H1 (cell line): ENCODE measurements around the gene HEATR5A. TPM values are rescaled to one million over a fixed set of nuclear protein-coding genes. Genes with fewer than 3 reads are reported as not detected.

Source experiments
- CTCF ChIA-PET: fragments of 300-600 bp; sonication (Branson Sonifier 250); formaldehyde crosslinking; loops from one replicate; lab custom pipeline; 2021; ENCODE audit not compliant: partially characterized antibody; lab: Charles Lee
- POLR2A ChIA-PET: fragments of 300-600 bp; sonication (Branson Sonifier 250); formaldehyde crosslinking; loops from one replicate; lab custom pipeline; 2021; ENCODE audit warnings: inconsistent platforms; ENCODE audit not compliant: partially characterized antibody; lab: Charles Lee
- DNase-seq, 2 experiments: peaks; one replicate each; pipeline versions ENCODE4 v3.0.0 to v3.0.0-alpha.2; 2010 to 2022; ENCODE audit warnings: low spot score in 2 of 2, low read depth in 1 of 2, mixed read lengths in 1 of 2
- FAIRE-seq: peaks from 2 replicates; lab custom pipeline; 2011; peaks lifted over from hg19 to GRCh38; lab: Jason Lieb, UNC
- H2AFZ ChIP-seq: 2 replicates; pipeline ENCODE4 v1.8.1; 2012; ENCODE audit warnings: low read length, inconsistent platforms
- H2AK5ac ChIP-seq: 2 replicates; pipeline ENCODE4 v1.6.1; 2013; ENCODE audit warnings: low read depth, low read length
- H2BK120ac ChIP-seq: replicated peaks from 2 replicates; pipeline ENCODE3; 2013; ENCODE audit warnings: low read depth, low read length, inconsistent platforms
- H2BK12ac ChIP-seq: 2 replicates; pipeline ENCODE4 v1.6.1; 2013; ENCODE audit warnings: low read depth, low read length
- H2BK15ac ChIP-seq: 2 replicates; pipeline ENCODE4 v1.6.1; 2013; ENCODE audit warnings: low read length
- H2BK20ac ChIP-seq: 2 replicates; pipeline ENCODE4 v1.6.1; 2013; ENCODE audit warnings: low read length
- H2BK5ac ChIP-seq: 2 replicates; pipeline ENCODE4 v1.6.1; 2013; ENCODE audit warnings: low read depth, low read length
- H3K14ac ChIP-seq: 2 replicates; pipeline ENCODE4 v1.6.1; 2013; ENCODE audit warnings: inconsistent platforms; ENCODE audit not compliant: insufficient read length
- H3K18ac ChIP-seq: 2 replicates; pipeline ENCODE4 v1.6.1; 2013; ENCODE audit warnings: low read length; ENCODE audit errors: extremely low read depth
- H3K23ac ChIP-seq: 2 replicates; pipeline ENCODE4 v1.6.1; 2013; ENCODE audit warnings: inconsistent platforms; ENCODE audit not compliant: insufficient read length
- H3K23me2 ChIP-seq: 2 replicates; pipeline ENCODE4 v1.6.1; 2013; ENCODE audit warnings: low read depth, low read length
- H3K27ac ChIP-seq: 2 replicates; pipeline ENCODE4 v1.6.1; 2011; ENCODE audit warnings: low read depth, low read length, inconsistent platforms
- H3K27me3 ChIP-seq, 4 experiments: replicated peaks in 1 of 4; 1 replicate in 1 of 4; 2 replicates in 3 of 4; pipeline versions ENCODE4 v1.6.1 to v1.8.1; 2011 to 2013; ENCODE audit warnings: low read length in 3 of 4, mild to moderate bottlenecking in 3 of 4, inconsistent platforms in 2 of 4, mixed read lengths in 2 of 4, moderate library complexity in 1 of 4; ENCODE audit not compliant: control insufficient read depth in 3 of 4, insufficient read depth in 3 of 4; ENCODE audit errors: extremely low read depth in 1 of 4
- H3K36me3 ChIP-seq, 4 experiments: 2 replicates each; pipeline versions ENCODE4 v1.6.1 to v1.8.1; 2011 to 2013; ENCODE audit warnings: mild to moderate bottlenecking in 4 of 4, low read length in 3 of 4, moderate library complexity in 2 of 4, control low read depth in 1 of 4, inconsistent platforms in 1 of 4; ENCODE audit not compliant: insufficient read depth in 4 of 4, control insufficient read depth in 2 of 4
- H3K4ac ChIP-seq: replicated peaks from 2 replicates; pipeline ENCODE3; 2013; ENCODE audit warnings: low read length, low read depth, mixed read lengths, inconsistent platforms; ENCODE audit not compliant: insufficient read length
- H3K4me1 ChIP-seq, 4 experiments: replicated peaks in 1 of 4; 1 replicate in 1 of 4; 2 replicates in 3 of 4; pipeline versions ENCODE4 v1.6.1 to v1.8.1; 2011 to 2013; ENCODE audit warnings: low read length in 3 of 4, inconsistent platforms in 2 of 4, mixed read lengths in 1 of 4; ENCODE audit not compliant: insufficient read depth in 4 of 4, control insufficient read depth in 3 of 4
- H3K4me2 ChIP-seq, 2 experiments: 2 replicates each; pipeline versions ENCODE4 v1.6.1 to v1.8.1; 2011 to 2013; ENCODE audit warnings: low read depth in 2 of 2, low read length in 2 of 2, control low read depth in 1 of 2, inconsistent platforms in 1 of 2, mild to moderate bottlenecking in 1 of 2; ENCODE audit not compliant: insufficient read depth in 1 of 2
- H3K4me3 ChIP-seq, 4 experiments: fragments of 200-600, 300-600 bp in 1 of 4; sonication (generic), shearing (Covaris generic), sonication (Bioruptor Twin) in 1 of 4; 2 replicates each; pipeline versions ENCODE4 v1.5.1 to v1.8.1; 2011 to 2016; ENCODE audit warnings: low read length in 4 of 4, low read depth in 3 of 4, control low read depth in 2 of 4, inconsistent platforms in 2 of 4, mild to moderate bottlenecking in 2 of 4, mixed read lengths in 1 of 4, moderate library complexity in 1 of 4; ENCODE audit not compliant: insufficient read depth in 2 of 4; ENCODE audit errors: extremely low read depth in 1 of 4
- H3K56ac ChIP-seq: replicated peaks from 2 replicates; pipeline ENCODE3; 2013; ENCODE audit warnings: low read depth, mild to moderate bottlenecking, mixed read lengths, low read length, inconsistent platforms; ENCODE audit not compliant: insufficient read length
- H3K79me1 ChIP-seq: 2 replicates; pipeline ENCODE4 v1.6.1; 2013; ENCODE audit warnings: low read depth, low read length, control low read depth
- H3K79me2 ChIP-seq, 2 experiments: 2 replicates each; pipeline versions ENCODE4 v1.6.1 to v1.8.1; 2012 to 2013; ENCODE audit warnings: low read length in 2 of 2, mild to moderate bottlenecking in 2 of 2, inconsistent platforms in 1 of 2; ENCODE audit not compliant: insufficient read depth in 2 of 2, control insufficient read depth in 1 of 2
- H3K9ac ChIP-seq, 4 experiments: replicated peaks in 1 of 4; 1 replicate in 1 of 4; 2 replicates in 3 of 4; pipeline versions ENCODE4 v1.6.1 to v1.8.1; 2011 to 2013; ENCODE audit warnings: low read depth in 3 of 4, low read length in 3 of 4, control low read depth in 2 of 4, mild to moderate bottlenecking in 2 of 4, moderate library complexity in 2 of 4, inconsistent platforms in 1 of 4; ENCODE audit errors: extremely low read depth in 1 of 4
- H3K9me3 ChIP-seq, 2 experiments: 2 replicates each; pipeline versions ENCODE4 v1.6.1 to v1.8.1; 2012 to 2013; ENCODE audit warnings: mild to moderate bottlenecking in 2 of 2, moderate library complexity in 2 of 2, control low read depth in 1 of 2, inconsistent platforms in 1 of 2, low read depth in 1 of 2, low read length in 1 of 2, mixed read lengths in 1 of 2; ENCODE audit not compliant: insufficient read depth in 2 of 2
- H4K20me1 ChIP-seq, 2 experiments: replicated peaks in 1 of 2; 2 replicates each; pipeline versions ENCODE3 to v1.8.1; 2011 to 2013; ENCODE audit warnings: inconsistent platforms in 2 of 2, low read length in 2 of 2, mild to moderate bottlenecking in 1 of 2; ENCODE audit not compliant: insufficient read depth in 2 of 2, control insufficient read depth in 1 of 2
- H4K5ac ChIP-seq: 2 replicates; pipeline ENCODE4 v1.6.1; 2013; ENCODE audit warnings: low read length, low read depth, mixed read lengths, inconsistent platforms; ENCODE audit not compliant: insufficient read length
- H4K8ac ChIP-seq: 2 replicates; pipeline ENCODE4 v1.8.0; 2013; ENCODE audit warnings: mild to moderate bottlenecking, moderate library complexity, low read length, inconsistent platforms; ENCODE audit not compliant: insufficient read depth; ENCODE audit errors: extremely low read depth
- H4K91ac ChIP-seq: replicated peaks from 2 replicates; pipeline ENCODE3; 2013; ENCODE audit warnings: low read length, mixed read lengths, inconsistent platforms; ENCODE audit not compliant: insufficient read length
- CBX5 ChIP-seq: fragments of 300-800, 300-1000 bp; sonication (generic); IDR thresholded peaks from 2 replicates; pipeline ENCODE4 v1.7.1; 2016; ENCODE audit warnings: antibody characterized with exemption, low read length, low read depth
- JUN ChIP-seq: IDR thresholded peaks from 2 replicates; pipeline ENCODE4 v1.6.1; 2011; ENCODE audit warnings: low read depth, mild to moderate bottlenecking, improper control_type of control experiment, low read length
- POLR2AphosphoS5 ChIP-seq: IDR thresholded peaks from 2 replicates; pipeline ENCODE4 v1.6.1; 2011; ENCODE audit warnings: low read depth, low read length
- RBBP5 ChIP-seq: IDR thresholded peaks from 2 replicates; pipeline ENCODE4 v1.7.1; 2012; ENCODE audit warnings: low read depth, mild to moderate bottlenecking, inconsistent platforms, low read length, moderate library complexity, borderline replicate concordance
- RXRA ChIP-seq: IDR thresholded peaks from 2 replicates; pipeline ENCODE4 v1.6.1; 2011; ENCODE audit warnings: low read depth, mild to moderate bottlenecking, low read length, moderate library complexity; ENCODE audit not compliant: insufficient read depth
- SAP30 ChIP-seq: fragments of 300-600 bp; sonication (generic); IDR thresholded peaks from 2 replicates; pipeline ENCODE4 v1.7.1; 2012; ENCODE audit warnings: low read length, moderate library complexity, mild to moderate bottlenecking, inconsistent platforms; ENCODE audit not compliant: insufficient read depth, insufficient replicate concordance
- SIRT6 ChIP-seq: IDR thresholded peaks from one replicate; pipeline ENCODE4 v1.7.1; 2012; ENCODE audit warnings: low read length, inconsistent platforms
- SRF ChIP-seq: IDR thresholded peaks from 2 replicates; pipeline ENCODE4 v1.6.1; 2011; ENCODE audit warnings: mild to moderate bottlenecking, low read depth, low read length, moderate library complexity
- TCF12 ChIP-seq: IDR thresholded peaks from 2 replicates; pipeline ENCODE4 v1.6.1; 2011; ENCODE audit warnings: low read depth, mild to moderate bottlenecking, low read length
- WGBS, 2 experiments: shearing (Covaris generic) in 1 of 2; methylation state at CpG; one replicate each; pipeline versions ENCODE4 v1.1.6 to v1.1.7; 2013 to 2015; ENCODE audit warnings: low lambda C conversion rate in 2 of 2, mixed read lengths in 2 of 2, inconsistent platforms in 1 of 2, low coverage in 1 of 2, missing lambda C conversion rate in 1 of 2; ENCODE audit not compliant: insufficient replicate concordance in 2 of 2, insufficient coverage in 1 of 2, insufficient read length in 1 of 2; ENCODE audit errors: extremely low coverage in 1 of 2, missing lambda C conversion rate in 1 of 2; 5-methylcytosine and 5-hydroxymethylcytosine counted together
- polyA plus RNA-seq, 7 experiments: library from polyadenylated mRNA; depleted of rRNA in 3 of 7; stranded (reverse) in 5 of 7; unstranded in 2 of 7; fragments of >200 nt in 5 of 7; fragments of 200-250 nt in 2 of 7; gene quantifications; 1 replicate in 5 of 7; 2 replicates in 1 of 7; 4 replicates in 1 of 7; pipeline versions ENCODE4 v1.2.1 to v1.2.3, GENCODE V29; 2011 to 2013; ENCODE audit warnings: missing spikeins in 2 of 7, mixed read lengths in 2 of 7
- total RNA-seq: library from RNA; stranded (reverse); fragmentation: NEBNext Ultra II Directional; extraction: Animal tissue kit (Norgen Biotek cat#: 25700); gene quantifications from 2 replicates; pipeline ENCODE4 v1.2.1, GENCODE V29; 2021
- TF ChIP-seq, protein P1 (sequence below): IDR thresholded peaks from 2 replicates; pipeline ENCODE4 v1.6.1; 2011; ENCODE audit warnings: low read depth, mild to moderate bottlenecking, low read length; ENCODE audit not compliant: insufficient read depth
- TF ChIP-seq, protein P2 (sequence below): IDR thresholded peaks from 2 replicates; pipeline ENCODE4 v1.6.1; 2011; ENCODE audit warnings: low read length, improper control_type of control experiment

The HEATR5A gene
- total and polyA plus RNA-seq, 2 of the 8 experiments (the other 6 are each of a cell fraction or from before 2014, with no cell fraction given): 9.0 to 36.2 TPM

DNA sequence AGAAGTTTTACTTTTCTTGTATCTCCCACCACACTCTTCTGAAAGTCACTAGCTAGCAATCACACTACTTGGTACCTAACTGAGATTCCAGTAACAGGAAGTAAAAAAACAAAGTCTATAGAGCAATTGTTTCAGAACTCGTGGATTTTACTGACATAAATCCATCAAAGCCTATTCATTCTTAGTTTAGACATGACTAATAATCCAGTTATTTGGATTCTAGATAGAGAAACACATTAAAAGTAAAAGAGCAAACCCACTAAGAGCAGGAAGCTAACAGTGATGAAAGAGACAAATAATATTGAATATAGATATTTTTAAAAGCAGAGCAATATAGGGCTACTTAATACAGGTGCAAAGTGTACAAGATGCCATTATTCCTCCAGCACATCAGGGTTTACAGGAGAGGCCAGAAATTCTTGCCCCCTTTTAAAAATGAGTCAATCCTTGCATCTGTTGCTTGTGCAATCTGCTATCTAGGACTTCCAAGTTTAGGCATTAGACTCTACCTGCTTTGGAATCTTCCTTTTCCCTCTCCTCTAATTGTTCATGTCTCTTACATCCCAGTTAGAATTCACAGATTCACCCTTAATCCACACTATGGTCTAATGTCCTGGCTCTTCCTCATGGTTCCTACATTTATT lies 6.0 kb downstream of the HEATR5A start:
- ChIA-PET CTCF (interaction anchor here (1.0 to 1.2 kb wide), 2 partner anchors 35 to 607 kb away, joined by 3 read pairs; no protein-coding TSS in a partner anchor), POLR2A (no interaction called here)
- Histone ChIP-seq H3K56ac (no peak overlapping the region), H2BK20ac (no peak overlapping the region), H4K20me1 (no peaks in the 10 kb centered on the region), H2AFZ (no peak overlapping the region), H3K9ac (no peak overlapping the region), H3K4me1 (no peaks in the 10 kb centered on the region), H4K5ac (no peak overlapping the region), H3K4me3 (no peak overlapping the region), H2BK15ac (no peak overlapping the region), H3K27ac (no peak overlapping the region), H3K4ac (no peak overlapping the region), H3K79me2 (peaks cover 0 to 27% of the 10 kb centered on the region in 2 experiments; a peak in 2 of 4 replicates), H3K36me3 (no peaks in the 10 kb centered on the region), H3K4me2 (no peak overlapping the region), H3K23ac (no peak overlapping the region), H4K8ac (no peak overlapping the region), H2BK120ac (no peak overlapping the region), H2BK12ac (no peak overlapping the region), H2BK5ac (no peak overlapping the region), H3K23me2 (no peaks in the 10 kb centered on the region), H2AK5ac (no peak overlapping the region), H3K27me3 (peaks cover 0 to 1% (median 0%) of the 10 kb centered on the region in 4 experiments; a peak in 1 of 7 replicates), H4K91ac (no peak overlapping the region), H3K18ac (no peak overlapping the region), H3K9me3 (no peaks in the 10 kb centered on the region), H3K14ac (no peak overlapping the region), H3K79me1 (no peaks in the 10 kb centered on the region; the same call in 1 of the 2 replicates)
- FAIRE-seq: no peak
- WGBS, 2 experiments: 87% methylated on average over 1 of the region's 1 CpG; no CpG with 5 or more reads in 1 of the 2 experiments
- DNase-seq: no peak
- TF ChIP-seq RXRA (no peak), RBBP5 (no peak), TCF12 (no peak), SAP30 (no peak), SRF (no peak), SIRT6 (no peak), POLR2AphosphoS5 (no peak), CBX5 (no peak), JUN (no peak)
- TF ChIP-seq, protein P1, sequence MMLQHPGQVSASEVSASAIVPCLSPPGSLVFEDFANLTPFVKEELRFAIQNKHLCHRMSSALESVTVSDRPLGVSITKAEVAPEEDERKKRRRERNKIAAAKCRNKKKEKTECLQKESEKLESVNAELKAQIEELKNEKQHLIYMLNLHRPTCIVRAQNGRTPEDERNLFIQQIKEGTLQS: no peak
- TF ChIP-seq, protein P2, sequence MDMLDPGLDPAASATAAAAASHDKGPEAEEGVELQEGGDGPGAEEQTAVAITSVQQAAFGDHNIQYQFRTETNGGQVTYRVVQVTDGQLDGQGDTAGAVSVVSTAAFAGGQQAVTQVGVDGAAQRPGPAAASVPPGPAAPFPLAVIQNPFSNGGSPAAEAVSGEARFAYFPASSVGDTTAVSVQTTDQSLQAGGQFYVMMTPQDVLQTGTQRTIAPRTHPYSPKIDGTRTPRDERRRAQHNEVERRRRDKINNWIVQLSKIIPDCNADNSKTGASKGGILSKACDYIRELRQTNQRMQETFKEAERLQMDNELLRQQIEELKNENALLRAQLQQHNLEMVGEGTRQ: no peak
